ENCODE data around the gene POU2F1.

GRCh38 chr1:167419245-167419644, 198.6 kb downstream of the POU2F1 start:
- TF ChIP-seq CTCF (IDR thresholded peaks at IDR 0.05) (no peak), POLR2AphosphoS5 (IDR thresholded peaks at IDR 0.05) (no peak), EP300 (IDR thresholded peaks at IDR 0.05) (no peak)

Data from sigmoid colon (tissue), 4 donors.